K562 (cell line): Measurements from ENCODE around the gene KCTD13. TPM values are rescaled to one million over a fixed set of nuclear protein-coding genes. Genes with fewer than 3 reads are reported as not detected.

Source experiments
- ATAC-seq: fragments of 200-7000 bp; cut with Tn5 transposase; 3 replicates; pipeline ENCODE4 v1.9.1; 2020; ENCODE audit warnings: moderate library complexity
- BruUV-seq: library from RNA; stranded (reverse); fragments of 400-500 nt; replicated peaks from 2 replicates; lab custom pipeline; 2021; lab: Mats Ljungman, UMichigan
- CTCF ChIA-PET: fragments of 300-600 bp; formaldehyde crosslinking; extraction: SDS; loops from one replicate; lab custom pipeline; 2021; ENCODE audit warnings: low intra/inter-chr PET ratio; lab: Yijun Ruan, JAX
- POLR2A ChIA-PET: fragments of 300-600, 350-650 bp; sonication (Branson Sonifier 250); formaldehyde crosslinking; extraction: SDS; loops from one replicate; lab custom pipeline; 2021; ENCODE audit warnings: antibody characterized with exemption, inconsistent platforms; lab: Yijun Ruan, JAX
- DNase-seq, 4 experiments: peaks; one replicate each; pipeline versions ENCODE4 v3.0.0 to v3.0.0-alpha.2; 2011 to 2018; ENCODE audit warnings: low spot score in 3 of 4, mixed read lengths in 3 of 4; ENCODE audit errors: extremely low read depth in 1 of 4
- FAIRE-seq: peaks from 2 replicates; lab custom pipeline; 2011; peaks lifted over from hg19 to GRCh38; lab: Jason Lieb, UNC
- H2AFZ ChIP-seq: 2 replicates; pipeline ENCODE4 v1.6.0; 2011; ENCODE audit warnings: low read depth, low read length, control low read depth, inconsistent platforms
- H3K27ac ChIP-seq: fragments of 200-600 bp; 3 replicates; pipeline ENCODE4 v1.8.0; 2011; ENCODE audit warnings: low read depth, mild to moderate bottlenecking, control low read depth, inconsistent platforms, low read length, moderate library complexity, mixed read lengths; ENCODE audit errors: extremely low read depth
- H3K27me3 ChIP-seq, 2 experiments: fragments of 300-600 bp in 1 of 2; 2 replicates in 1 of 2; 3 replicates in 1 of 2; pipeline versions ENCODE4 v1.6.0 to v1.8.0; 2011; ENCODE audit warnings: inconsistent platforms in 2 of 2, low read length in 2 of 2, mild to moderate bottlenecking in 1 of 2, mixed read lengths in 1 of 2, moderate library complexity in 1 of 2; ENCODE audit not compliant: control insufficient read depth in 2 of 2, insufficient read depth in 2 of 2
- H3K36me3 ChIP-seq: fragments of 300-600 bp; 3 replicates; pipeline ENCODE4 v1.8.0; 2011; ENCODE audit warnings: mild to moderate bottlenecking, low read length, inconsistent platforms; ENCODE audit not compliant: control insufficient read depth, insufficient read depth
- H3K4me1 ChIP-seq, 2 experiments: fragments of 200-600 bp in 1 of 2; replicated peaks in 1 of 2; 2 replicates in 1 of 2; 3 replicates in 1 of 2; pipeline versions ENCODE4 v1.5.1 to v1.8.0; 2011; ENCODE audit warnings: inconsistent platforms in 2 of 2, low read length in 2 of 2, mild to moderate bottlenecking in 1 of 2, mixed read lengths in 1 of 2, moderate library complexity in 1 of 2; ENCODE audit not compliant: control insufficient read depth in 2 of 2, insufficient read depth in 2 of 2
- H3K4me2 ChIP-seq: 2 replicates; pipeline ENCODE4 v1.6.1; 2011; ENCODE audit warnings: low read length, control low read depth, inconsistent platforms, mixed read lengths; ENCODE audit not compliant: insufficient read depth
- H3K4me3 ChIP-seq: fragments of 200-600 bp; sonication (generic), shearing (Covaris generic); 2 replicates; pipeline ENCODE4 v1.5.1; 2016; ENCODE audit warnings: control low read depth, inconsistent platforms
- H3K79me2 ChIP-seq: fragments of 200-600 bp; 3 replicates; pipeline ENCODE4 v1.8.0; 2011; ENCODE audit warnings: low read length, inconsistent platforms; ENCODE audit not compliant: control insufficient read depth, insufficient read depth
- H3K9ac ChIP-seq, 2 experiments: 2 replicates each; pipeline versions ENCODE4 v1.6.0 to v1.6.1; 2011; ENCODE audit warnings: low read depth in 2 of 2, low read length in 2 of 2, control low read depth in 1 of 2, inconsistent platforms in 1 of 2, mild to moderate bottlenecking in 1 of 2, mixed read lengths in 1 of 2; ENCODE audit not compliant: insufficient read depth in 1 of 2
- H3K9me1 ChIP-seq: one replicate; pipeline ENCODE4 v1.6.0; 2011; ENCODE audit warnings: inconsistent platforms, mild to moderate bottlenecking, low read length, moderate library complexity; ENCODE audit not compliant: control insufficient read depth, insufficient read depth
- H3K9me3 ChIP-seq: replicated peaks from 2 replicates; pipeline ENCODE4 v1.5.1; 2011; ENCODE audit warnings: low read depth, low read length, inconsistent platforms; ENCODE audit not compliant: control insufficient read depth, insufficient read depth
- H4K20me1 ChIP-seq: replicated peaks from 2 replicates; pipeline ENCODE4 v1.6.1; 2011; ENCODE audit warnings: low read length, inconsistent platforms, mixed read lengths; ENCODE audit not compliant: control insufficient read depth, insufficient read depth
- FOXP4 ChIP-seq: sonication (generic); formaldehyde crosslinking; IDR thresholded peaks from 2 replicates; pipeline ENCODE4 v1.8.0; 2022; ENCODE audit warnings: mild to moderate bottlenecking, missing genetic modification reagents, borderline replicate concordance
- RBFOX2 ChIP-seq: fragments of 200-400 bp; formaldehyde crosslinking; IDR thresholded peaks from 2 replicates; pipeline ENCODE4 v1.6.1; 2017; ENCODE audit warnings: low read depth, mild to moderate bottlenecking, low read length, moderate library complexity
- ZNF444 ChIP-seq: fragments of 250-450 bp; sonication (Bioruptor Pico); IDR thresholded peaks from 2 replicates; pipeline ENCODE4 v1.4.0; 2020; ENCODE audit warnings: mild to moderate bottlenecking, moderate library complexity
- WGBS: fragments of 100-300 bp; shearing (Covaris generic); methylation state at CpG from one replicate; pipeline ENCODE4 v1.1.6; 2016; ENCODE audit warnings: low coverage, mixed read lengths; ENCODE audit not compliant: insufficient coverage; ENCODE audit errors: missing lambda C conversion rate; 5-methylcytosine and 5-hydroxymethylcytosine counted together
- in situ Hi-C: fragments of 300-500 bp; cut with MboI; formaldehyde crosslinking; loops from 4 replicates; pipeline ENCODE4 v1.15.0; 2018; ENCODE audit warnings: inconsistent platforms, mixed read lengths
- intact Hi-C: fragments of 100-400 bp; cut with micrococcal nuclease; formaldehyde crosslinking; loops from 2 replicates; pipeline ENCODE4 v1.14.2; 2022
- polyA plus RNA-seq, 8 experiments: library from polyadenylated mRNA; depleted of rRNA in 4 of 8; stranded (reverse) in 5 of 8; unstranded in 3 of 8; fragments of >200 nt; fragmentation: Nextera tagmentation in 2 of 8; fragmentation: Illumina TruSeq in 1 of 8; extraction: Ambion mirVana in 2 of 8; extraction: Trizol in 1 of 8; gene quantifications; 2 replicates each; pipeline versions ENCODE4 v1.2.1 to v1.2.3, GENCODE V29; 2011 to 2014; ENCODE audit warnings: inconsistent platforms in 1 of 8, missing spikeins in 1 of 8
- total RNA-seq, 7 experiments: library from RNA; depleted of rRNA in 6 of 7; stranded (reverse); fragments of >200 nt in 6 of 7; fragmentation: Illumina TruSeq in 2 of 7; extraction: Trizol in 2 of 7; gene quantifications; 2 replicates each; pipeline versions ENCODE4 v1.2.1 to v1.2.3, GENCODE V29; 2011 to 2021; ENCODE audit warnings: low replicate concordance in 1 of 7

KCTD13 gene
- total and polyA plus RNA-seq, 9 of the 15 experiments (the other 6 are each of a cell fraction or from before 2014, with no cell fraction given) = 1.0 to 20.6 (median 9.8) TPM

DNA sequence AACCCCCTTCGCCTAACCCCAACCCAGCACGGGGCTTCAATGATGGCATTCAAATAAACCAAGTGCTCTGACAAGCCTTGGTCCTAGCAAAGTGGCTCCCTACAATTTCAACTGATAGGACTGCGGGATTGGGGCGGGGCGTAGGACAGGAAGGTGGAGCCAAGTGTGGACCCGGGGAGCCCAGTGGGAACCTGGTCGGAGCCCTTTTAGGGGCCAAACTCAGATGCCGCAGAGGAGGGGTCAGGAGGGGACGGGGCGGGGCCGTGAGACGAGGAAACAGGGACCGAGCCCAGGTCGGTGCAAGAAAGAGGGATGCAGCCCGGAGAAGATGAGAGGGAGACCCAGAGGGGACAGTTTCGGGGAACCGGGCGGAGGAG is 49.8 kb downstream of the KCTD13 start:
- H3K36me3 ChIP-seq = no peaks in the 10 kb centered on the region
- no TSS peak for BruUV-seq
- peak overlapping the region; percentile 41 for H3K4me3 ChIP-seq
- DNase-seq (peak; percentile 58 to 67 (median 64)), FAIRE-seq (peak; percentile 61), ATAC-seq (peak; percentile 39)
- 1% methylated on average over 15 of the region's 18 CpGs for WGBS
- H3K9me3 ChIP-seq = no peaks in the 10 kb centered on the region
- H3K9me1 ChIP-seq = no peaks in the 10 kb centered on the region
- H3K4me2 ChIP-seq = peak overlapping the region; percentile 77
- no peaks in the 10 kb centered on the region for H3K79me2 ChIP-seq
- ChIA-PET POLR2A (no interaction called here), CTCF (no interaction called here)
- intact Hi-C loops (no loop called here), in situ Hi-C loops (no loop called here)
- peak overlapping the region; percentile 94 for H2AFZ ChIP-seq
- peaks cover 6 to 7% of the 10 kb centered on the region in 2 experiments; a peak in 4 of 5 replicates for H3K27me3 ChIP-seq
- H4K20me1 ChIP-seq = no peaks in the 10 kb centered on the region
- 0 out of 2 replicates have a peak, but pooled peaks have one; percentile 11 for TF ChIP-seq RBFOX2
- no peak for TF ChIP-seq ZNF444 (CRISPR knock-in tag)
- TF ChIP-seq FOXP4 (CRISPR knock-in tag) = 0 out of 2 replicates have a peak, but pooled peaks have one; percentile 4
- H3K27ac ChIP-seq = no peak overlapping the region
- H3K9ac ChIP-seq = peak overlapping the region in 1 of 2 experiments; percentile 77; a peak in 2 of 4 replicates
- peaks cover 8 to 37% of the 10 kb centered on the region in 2 experiments; a peak in 4 of 5 replicates for H3K4me1 ChIP-seq
